CD8-positive, alpha-beta memory T cell (primary cell): Measurements from ENCODE around the gene VSIG1. TPM values are rescaled to one million over a fixed set of nuclear protein-coding genes. Genes with fewer than 3 reads are reported as not detected.

Experiments
- CTCF ChIA-PET: fragments of 350-600 bp; sonication (Branson Sonifier 250); formaldehyde crosslinking; loops from one replicate; lab custom pipeline; 2021; ENCODE audit warnings: antibody characterized with exemption; lab: Charles Lee
- POLR2A ChIA-PET: fragments of 350-600 bp; sonication (Branson Sonifier 250); formaldehyde crosslinking; loops from one replicate; lab custom pipeline; 2021; ENCODE audit warnings: antibody characterized with exemption; lab: Charles Lee
- DNase-seq, 5 donors: peaks; one replicate each; pipeline versions ENCODE4 v3.0.0 to v3.0.0-alpha.2; 2020 to 2022; ENCODE audit warnings: mixed read lengths in 1 of 5
- H3K27ac ChIP-seq: one replicate; pipeline ENCODE4 v1.7.0; 2013; ENCODE audit warnings: low read depth, mild to moderate bottlenecking, low read length, moderate library complexity
- H3K27me3 ChIP-seq: 2 replicates; pipeline ENCODE4 v1.7.0; 2013; ENCODE audit warnings: low read length, mild to moderate bottlenecking; ENCODE audit not compliant: insufficient read depth, poor library complexity, severe bottlenecking
- H3K36me3 ChIP-seq: 2 replicates; pipeline ENCODE4 v1.7.0; 2013; ENCODE audit warnings: mild to moderate bottlenecking, low read length, moderate library complexity; ENCODE audit not compliant: insufficient read depth
- H3K4me1 ChIP-seq: 2 replicates; pipeline ENCODE4 v1.7.0; 2013; ENCODE audit warnings: mild to moderate bottlenecking, low read length, moderate library complexity; ENCODE audit not compliant: insufficient read depth
- H3K4me3 ChIP-seq: 2 replicates; pipeline ENCODE4 v1.7.0; 2013; ENCODE audit warnings: mild to moderate bottlenecking, low read length
- H3K9me3 ChIP-seq: 2 replicates; pipeline ENCODE4 v1.7.0; 2013; ENCODE audit warnings: mild to moderate bottlenecking, low read length
- H3K27ac Mint-ChIP-seq, 8 donors: one replicate each; pipeline ENCODE4 v1.8.0; 2020 to 2021; ENCODE audit warnings: mixed read lengths in 8 of 8, mild to moderate bottlenecking in 6 of 8, inconsistent platforms in 3 of 8, moderate library complexity in 3 of 8
- H3K27me3 Mint-ChIP-seq, 2 donors: one replicate each; pipeline ENCODE4 v1.8.0; 2020 to 2021; ENCODE audit warnings: mixed read lengths in 2 of 2, mild to moderate bottlenecking in 1 of 2, moderate library complexity in 1 of 2
- H3K36me3 Mint-ChIP-seq, 3 donors: one replicate each; pipeline ENCODE4 v1.8.0; 2020 to 2021; ENCODE audit warnings: mixed read lengths in 3 of 3, inconsistent platforms in 1 of 3, mild to moderate bottlenecking in 1 of 3
- H3K4me1 Mint-ChIP-seq, 3 donors: one replicate each; pipeline ENCODE4 v1.8.0; 2020 to 2021; ENCODE audit warnings: mixed read lengths in 3 of 3, inconsistent platforms in 1 of 3, mild to moderate bottlenecking in 1 of 3
- H3K4me3 Mint-ChIP-seq, 7 donors: one replicate each; pipeline ENCODE4 v1.8.0; 2020 to 2021; ENCODE audit warnings: mixed read lengths in 7 of 7, mild to moderate bottlenecking in 6 of 7, moderate library complexity in 4 of 7, inconsistent platforms in 2 of 7
- H3K9me3 Mint-ChIP-seq, 5 donors: one replicate each; pipeline ENCODE4 v1.8.0; 2020 to 2022; ENCODE audit warnings: mixed read lengths in 5 of 5, mild to moderate bottlenecking in 3 of 5, moderate library complexity in 2 of 5, inconsistent platforms in 1 of 5
- polyA plus RNA-seq: library from polyadenylated mRNA; unstranded; fragments of 300-500 nt; fragmentation: Illumina TruSeq; gene quantifications from one replicate; pipeline ENCODE4 v1.2.3, GENCODE V29; 2021
- total RNA-seq, 2 experiments: library from RNA; stranded (reverse); gene quantifications; one replicate each; pipeline ENCODE4 v1.2.3, GENCODE V29; 2021

The VSIG1 gene
- total RNA-seq (1 to 10 TPM; 1.9 to 3.1 TPM), polyA plus RNA-seq (14.9 TPM)

DNA sequence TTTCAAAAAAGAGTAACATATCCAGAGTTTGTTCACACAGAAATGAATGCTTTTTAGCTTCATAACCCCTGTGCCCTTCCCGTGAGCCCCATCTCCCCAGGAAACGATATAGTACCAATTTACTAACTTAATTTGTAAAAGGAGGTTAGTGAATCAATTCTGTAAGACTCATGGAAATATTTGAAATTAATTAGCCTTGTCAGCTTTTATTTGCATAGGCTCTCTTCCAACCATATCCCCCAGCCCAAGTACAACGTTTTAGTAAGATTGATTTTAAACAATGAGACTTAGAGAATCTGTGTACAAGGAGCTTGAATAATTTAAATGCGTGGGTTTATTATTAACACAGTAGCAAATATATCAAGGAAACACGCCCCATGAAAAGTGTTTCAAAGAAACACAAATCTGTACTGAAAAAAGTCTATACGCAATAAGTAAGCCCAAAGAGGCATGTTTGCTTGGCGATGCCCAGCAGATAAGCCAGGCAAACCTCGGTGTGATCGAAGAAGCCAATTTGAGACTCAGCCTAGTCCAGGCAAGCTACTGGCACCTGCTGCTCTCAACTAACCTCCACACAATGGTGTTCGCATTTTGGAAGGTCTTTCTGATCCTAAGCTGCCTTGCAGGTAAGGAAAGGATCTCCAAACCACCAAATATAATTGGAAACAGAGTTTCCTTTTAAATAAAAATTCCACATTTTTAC is at the start of gene VSIG1:
VSIG1 (plus strand) TSS at position 512 of the 703 bp plus-strand sequence; CDS start at position 578, 66 bp downstream.
- Histone ChIP-seq H3K4me1 (no peaks in the 10 kb centered on the region), H3K27me3 (no peaks in the 10 kb centered on the region), H3K36me3 (no peaks in the 10 kb centered on the region), H3K27ac (no peak within 1 kb of the TSS), H3K9me3 (no peaks in the 10 kb centered on the region), H3K4me3 (no peak within 1 kb of the TSS)
- peaks cover 0 to 38% (median 4%) of the 10 kb centered on the region in 3 donors for H3K4me1 Mint-ChIP-seq
- POLR2A ChIA-PET: no interaction called here
- no peaks in the 10 kb centered on the region for H3K9me3 Mint-ChIP-seq
- no peaks in the 10 kb centered on the region for H3K27me3 Mint-ChIP-seq
- CTCF ChIA-PET: no interaction called here
- no peak within 1 kb of the TSS for H3K4me3 Mint-ChIP-seq
- H3K27ac Mint-ChIP-seq: peak within 1 kb of the TSS in 2 of 8 donors; percentile 21 to 24
- no peak for DNase-seq
- no peaks in the 10 kb centered on the region for H3K36me3 Mint-ChIP-seq

DNA sequence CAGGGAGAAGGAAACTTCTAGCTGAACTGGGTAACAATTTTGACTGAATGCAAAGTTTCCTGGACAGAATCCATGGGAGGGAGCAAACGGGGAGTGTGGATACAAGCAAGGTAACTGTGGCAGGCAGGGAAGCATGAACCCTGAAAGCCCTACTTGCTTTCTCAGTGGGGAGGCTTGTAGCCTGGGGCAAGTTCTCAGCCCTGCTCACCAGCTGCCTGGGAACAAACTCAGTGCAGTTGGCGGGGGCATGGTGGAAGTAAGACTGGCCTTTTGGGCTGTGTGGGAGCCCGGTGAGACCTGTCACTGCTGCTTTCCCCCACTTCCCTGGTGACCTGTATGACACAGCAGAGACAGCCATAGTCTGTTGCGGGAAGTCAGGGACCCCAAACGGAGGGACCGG is 48.7 kb upstream of the VSIG1 start:
- Mint-ChIP-seq H3K4me1 (peaks cover 0 to 6% (median under 1%) of the 10 kb centered on the region in 3 donors), H3K36me3 (no peaks in the 10 kb centered on the region), H3K27me3 (peaks cover 2 to 15% of the 10 kb centered on the region in 2 donors), H3K9me3 (peaks cover 0 to 7% (median 3%) of the 10 kb centered on the region in 5 donors), H3K27ac (peak overlapping the region in 1 of 8 donors; percentile 92), H3K4me3 (no peak overlapping the region)
- Histone ChIP-seq H3K9me3 (no peaks in the 10 kb centered on the region), H3K36me3 (no peaks in the 10 kb centered on the region), H3K4me3 (no peak overlapping the region), H3K4me1 (no peaks in the 10 kb centered on the region), H3K27ac (no peak overlapping the region), H3K27me3 (no peaks in the 10 kb centered on the region)
- CTCF ChIA-PET: no interaction called here
- no peak for DNase-seq
- POLR2A ChIA-PET: no interaction called here

DNA sequence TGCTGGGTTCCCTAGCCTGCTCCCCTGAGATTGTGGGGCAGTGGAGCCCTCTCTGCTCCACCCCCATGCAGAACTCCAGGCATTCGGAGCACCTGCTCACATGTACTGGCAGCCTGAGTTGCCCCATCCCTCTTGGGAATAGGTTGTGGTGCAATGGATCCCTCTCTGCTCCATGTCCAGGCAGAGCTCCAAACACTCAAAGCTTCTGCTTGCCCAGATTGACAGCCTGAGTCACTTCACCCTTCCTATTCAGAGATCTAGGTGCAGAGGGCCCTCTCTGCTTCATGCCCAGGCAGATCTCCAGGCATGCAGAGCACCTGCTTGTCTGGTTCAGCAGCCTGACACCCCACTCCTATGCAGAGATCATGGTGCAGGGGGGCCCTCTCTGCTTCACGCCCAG is 44.1 kb upstream of the VSIG1 start:
- ChIA-PET POLR2A (interaction anchor here (2.0 kb wide), 1 partner anchor 18 kb away, joined by 5 read pairs; no protein-coding TSS in a partner anchor), CTCF (interaction anchor here (0.9 to 2.2 kb wide), 3 partner anchors 20 to 107 kb away, joined by 3 to 5 read pairs (median 5); no protein-coding TSS in a partner anchor)
- no peak overlapping the region for H3K27ac ChIP-seq

GRCh38 chrX:108001218-108001814 is 43.5 kb upstream of the VSIG1 start:
- peaks cover 4 to 9% (median 7%) of the 10 kb centered on the region in 3 donors for H3K4me1 Mint-ChIP-seq

More for the DNA sequence above, 44.1 kb upstream of the VSIG1 start:
- peaks cover 0 to 2% (median 0%) of the 10 kb centered on the region in 3 donors for H3K36me3 Mint-ChIP-seq
- H3K4me1 ChIP-seq: peaks cover 4% of the 10 kb centered on the region
- peaks cover 0 to 7% (median 3%) of the 10 kb centered on the region in 5 donors for H3K9me3 Mint-ChIP-seq
- H3K4me3 Mint-ChIP-seq: no peak overlapping the region
- no peak overlapping the region for H3K27ac Mint-ChIP-seq
- no peak overlapping the region for H3K4me3 ChIP-seq
- no peak for DNase-seq
- H3K27me3 ChIP-seq: no peaks in the 10 kb centered on the region
- peaks cover 4 to 9% (median 7%) of the 10 kb centered on the region in 3 donors for H3K4me1 Mint-ChIP-seq
- no peaks in the 10 kb centered on the region for H3K9me3 ChIP-seq
- H3K27me3 Mint-ChIP-seq: peaks cover 4 to 19% of the 10 kb centered on the region in 2 donors
- no peaks in the 10 kb centered on the region for H3K36me3 ChIP-seq

DNA sequence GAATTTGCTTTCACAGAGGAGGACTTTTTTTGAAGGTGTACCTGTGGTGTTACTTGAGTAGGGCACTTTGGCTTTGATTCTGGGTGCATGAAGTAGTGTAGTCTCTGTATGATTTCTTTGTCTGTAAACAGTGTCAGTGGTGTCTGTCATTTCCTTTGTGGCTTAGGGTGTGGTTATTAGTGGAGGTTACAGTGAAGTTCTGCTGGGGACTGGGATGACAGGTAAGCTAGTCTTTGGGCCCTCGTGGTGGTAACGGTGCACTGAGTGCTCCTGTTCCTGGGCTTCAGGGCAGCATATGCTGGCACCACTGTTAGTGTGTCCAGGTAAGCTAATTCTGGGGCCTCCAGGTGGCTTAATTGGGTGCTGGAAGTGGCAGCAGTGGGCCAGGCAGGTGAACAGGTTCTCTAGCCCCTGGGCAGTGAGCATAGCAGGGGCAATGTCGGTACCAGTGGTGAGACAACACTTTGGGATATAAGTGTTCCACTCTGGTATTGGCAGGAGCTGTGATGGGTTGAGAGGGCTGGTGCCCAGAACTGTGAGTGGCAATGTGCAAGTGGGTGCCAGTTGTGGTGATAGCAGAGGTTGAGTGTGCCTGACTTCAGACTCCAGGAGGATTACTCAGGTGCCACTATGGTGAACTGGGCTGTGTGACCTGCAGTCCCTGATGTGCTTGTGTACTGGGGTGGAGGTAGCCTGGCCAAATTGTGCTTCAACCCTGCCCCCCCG is 26.0 kb upstream of the VSIG1 start:
- Histone ChIP-seq H3K4me3 (peak overlapping the region; percentile 68), H3K9me3 (no peaks in the 10 kb centered on the region), H3K27me3 (no peaks in the 10 kb centered on the region), H3K27ac (peak overlapping the region; percentile 60), H3K4me1 (peaks cover 54% of the 10 kb centered on the region), H3K36me3 (no peaks in the 10 kb centered on the region)
- Mint-ChIP-seq H3K36me3 (peaks cover 0 to 4% (median 0%) of the 10 kb centered on the region in 3 donors), H3K4me3 (peak overlapping the region; percentile 76 to 95 (median 86)), H3K27me3 (no peaks in the 10 kb centered on the region), H3K9me3 (peaks cover 0 to 7% (median 0%) of the 10 kb centered on the region in 5 donors), H3K4me1 (peaks cover 59 to 77% (median 71%) of the 10 kb centered on the region in 3 donors), H3K27ac (peak overlapping the region; percentile 63 to 97 (median 92))
- CTCF ChIA-PET: interaction anchor here (1.3 kb wide), 1 partner anchor 16 kb away, joined by 3 read pairs; no protein-coding TSS in a partner anchor
- POLR2A ChIA-PET: interaction anchor here (0.6 to 1.0 kb wide), 3 partner anchors 17 to 303 kb away, joined by 3 to 5 read pairs (median 4); no protein-coding TSS in a partner anchor
- peak in 3 of 5 donors; percentile 54 to 81 (median 72) for DNase-seq

More at GRCh38 chrX:108001218-108001814, 43.5 kb upstream of the VSIG1 start:
- H3K27me3 ChIP-seq: no peaks in the 10 kb centered on the region
- ChIA-PET POLR2A (interaction anchor here (2.0 kb wide), 1 partner anchor 17 kb away, joined by 5 read pairs; no protein-coding TSS in a partner anchor), CTCF (interaction anchor here (1.2 to 2.2 kb wide), 3 partner anchors 14 to 107 kb away, joined by 3 to 5 read pairs (median 3); no protein-coding TSS in a partner anchor)
- H3K4me1 ChIP-seq: peaks cover 4% of the 10 kb centered on the region
- H3K27ac ChIP-seq: no peak overlapping the region
- H3K4me3 ChIP-seq: no peak overlapping the region
- Mint-ChIP-seq H3K4me3 (peak overlapping the region in 2 of 7 donors; percentile 1 to 37), H3K9me3 (peaks cover 0 to 7% (median 3%) of the 10 kb centered on the region in 5 donors), H3K36me3 (peaks cover 0 to 2% (median 0%) of the 10 kb centered on the region in 3 donors), H3K27me3 (peaks cover 4 to 16% of the 10 kb centered on the region in 2 donors), H3K27ac (peak overlapping the region in 1 of 8 donors; percentile 69)
- H3K36me3 ChIP-seq: no peaks in the 10 kb centered on the region
- H3K9me3 ChIP-seq: no peaks in the 10 kb centered on the region
- DNase-seq: peak in 3 of 5 donors; percentile 38 to 56 (median 56)

GRCh38 chrX:108019382-108019875 is 25.4 kb upstream of the VSIG1 start:
- H3K27me3 ChIP-seq: no peaks in the 10 kb centered on the region
- H3K36me3 Mint-ChIP-seq: peaks cover 0 to 4% (median 0%) of the 10 kb centered on the region in 3 donors
- no peaks in the 10 kb centered on the region for H3K36me3 ChIP-seq
- H3K4me1 Mint-ChIP-seq: peaks cover 60 to 81% (median 75%) of the 10 kb centered on the region in 3 donors
- H3K27ac ChIP-seq: peak overlapping the region; percentile 60
- peak in 1 of 5 donors; percentile 39 for DNase-seq
- H3K4me3 ChIP-seq: peak overlapping the region; percentile 68
- H3K4me1 ChIP-seq: peaks cover 55% of the 10 kb centered on the region
- H3K27me3 Mint-ChIP-seq: no peaks in the 10 kb centered on the region
- ChIA-PET POLR2A (no interaction called here), CTCF (interaction anchor here (1.7 kb wide), 1 partner anchor 19 kb away, joined by 5 read pairs; no protein-coding TSS in a partner anchor)
- H3K9me3 Mint-ChIP-seq: peaks cover 0 to 2% (median 0%) of the 10 kb centered on the region in 5 donors
- peak overlapping the region; percentile 84 to 97 (median 92) for H3K27ac Mint-ChIP-seq
- no peaks in the 10 kb centered on the region for H3K9me3 ChIP-seq
- H3K4me3 Mint-ChIP-seq: peak overlapping the region; percentile 76 to 95 (median 86)

DNA sequence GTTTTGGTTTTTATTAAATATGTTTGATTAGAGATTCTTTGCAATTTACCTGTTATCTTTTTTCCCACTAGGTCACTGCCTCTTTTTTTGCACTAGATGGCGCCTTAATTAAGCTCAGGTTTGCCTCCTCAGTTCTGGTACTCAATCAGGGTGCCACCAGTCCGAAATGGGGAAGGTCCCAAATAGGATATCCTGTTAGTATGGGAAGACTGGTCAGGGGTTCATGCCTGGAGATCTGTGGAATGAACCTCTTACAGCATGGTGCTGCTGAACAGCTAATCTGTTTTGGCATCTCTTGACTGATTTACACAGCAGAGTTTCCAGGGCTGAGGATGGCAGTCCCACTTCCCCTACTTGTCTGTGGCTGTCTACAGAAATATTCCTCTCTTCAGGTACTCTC is 24.2 kb upstream of the VSIG1 start:
- Mint-ChIP-seq H3K36me3 (peaks cover 0 to 4% (median 0%) of the 10 kb centered on the region in 3 donors), H3K4me3 (peak overlapping the region; percentile 76 to 95 (median 86)), H3K4me1 (peaks cover 62 to 92% (median 81%) of the 10 kb centered on the region in 3 donors), H3K27ac (peak overlapping the region; percentile 59 to 97 (median 90)), H3K9me3 (no peaks in the 10 kb centered on the region), H3K27me3 (no peaks in the 10 kb centered on the region)
- Histone ChIP-seq H3K27ac (no peak overlapping the region), H3K4me1 (peaks cover 55% of the 10 kb centered on the region), H3K4me3 (peak overlapping the region; percentile 33), H3K9me3 (no peaks in the 10 kb centered on the region), H3K36me3 (no peaks in the 10 kb centered on the region), H3K27me3 (no peaks in the 10 kb centered on the region)
- DNase-seq: peak in 1 of 5 donors; percentile 27
- CTCF ChIA-PET: interaction anchor here (0.7 to 1.8 kb wide), 10 partner anchors 13 to 106 kb away, joined by 3 to 14 read pairs (median 4); no protein-coding TSS in a partner anchor
- POLR2A ChIA-PET: interaction anchor here (0.6 kb wide), 1 partner anchor 50 kb away, joined by 3 read pairs; no protein-coding TSS in a partner anchor
